OCI-M2 (cell line): Measurements from ENCODE around the gene BCAT1.

Experiments
- DNase-seq: peaks from one replicate; lab custom pipeline; 2025; ENCODE audit not compliant: unreplicated experiment; lab: John Stamatoyannopoulos, UW

Gene BCAT1

GRCh38 chr12:24772813-24773212, 176.1 kb downstream of the BCAT1 start:
- no peak for DNase-seq

GRCh38 chr12:24770821-24771220, 178.1 kb downstream of the BCAT1 start:
- DNase-seq, result no peak

GRCh38 chr12:24770334-24770733, 178.6 kb downstream of the BCAT1 start:
- no peak for DNase-seq

- no peak for DNase-seq
These were observed 179.2 kb downstream of the BCAT1 start for GRCh38 chr12:24769682-24770081.

GRCh38 chr12:24768415-24768814, 180.5 kb downstream of the BCAT1 start:
- no peak for DNase-seq

GRCh38 chr12:24767016-24767415, 181.9 kb downstream of the BCAT1 start:
- DNase-seq, result no peak

GRCh38 chr12:24764712-24765111, 184.2 kb downstream of the BCAT1 start:
- no peak for DNase-seq

- DNase-seq, result no peak
These were observed 188.1 kb downstream of the BCAT1 start for GRCh38 chr12:24760606-24761378.

- DNase-seq, result no peak
These were observed 188.7 kb downstream of the BCAT1 start for GRCh38 chr12:24760162-24760561.
